KG1 (cell line): Measurements from ENCODE around the gene EFCAB8.
"Not testable (repeated sequence)": the region's sequence is repeated elsewhere in the genome, so short reads cannot be mapped to it uniquely, and the experiment has no call there.

ENCODE experiments used
- DNase-seq: peaks from one replicate; lab custom pipeline; 2025; lab: John Stamatoyannopoulos, UW

Gene EFCAB8

GRCh38 chr20:32957459-32957858 is 98.7 kb downstream of the EFCAB8 start:
- DNase-seq = no peak

GRCh38 chr20:32958574-32958973 is 99.9 kb downstream of the EFCAB8 start:
- DNase-seq = no peak

GRCh38 chr20:32959351-32960221 is 100.9 kb downstream of the EFCAB8 start:
- no peak for DNase-seq

- DNase-seq = no peak
Measured at GRCh38 chr20:32960222-32960518, 101.4 kb downstream of the EFCAB8 start.

- no peak for DNase-seq
Measured at GRCh38 chr20:32960849-32961731, 102.4 kb downstream of the EFCAB8 start.

GRCh38 chr20:32962053-32962452 is 103.3 kb downstream of the EFCAB8 start:
- DNase-seq = no peak

GRCh38 chr20:32962646-32963045 is 103.9 kb downstream of the EFCAB8 start:
- not testable (repeated sequence) for DNase-seq

GRCh38 chr20:32963176-32963575 is 104.5 kb downstream of the EFCAB8 start:
- no peak for DNase-seq

GRCh38 chr20:32964575-32964974 is 105.9 kb downstream of the EFCAB8 start:
- no peak for DNase-seq

GRCh38 chr20:32965115-32965514 is 106.4 kb downstream of the EFCAB8 start:
- no peak for DNase-seq

GRCh38 chr20:32965581-32966373 is 107.1 kb downstream of the EFCAB8 start:
- no peak for DNase-seq

- no peak for DNase-seq
Measured at GRCh38 chr20:32966382-32966781, 107.7 kb downstream of the EFCAB8 start.

GRCh38 chr20:32966881-32967781 is 108.4 kb downstream of the EFCAB8 start:
- DNase-seq = no peak

- DNase-seq = no peak
Measured at GRCh38 chr20:32967961-32968457, 109.3 kb downstream of the EFCAB8 start.

GRCh38 chr20:32968478-32969241 is 109.9 kb downstream of the EFCAB8 start:
- DNase-seq = no peak

- DNase-seq = no peak
Measured at GRCh38 chr20:32969356-32970114, 110.8 kb downstream of the EFCAB8 start.

- no peak for DNase-seq
Measured at GRCh38 chr20:32970115-32970972, 111.6 kb downstream of the EFCAB8 start.

GRCh38 chr20:32970973-32971300 is 112.2 kb downstream of the EFCAB8 start:
- DNase-seq = no peak

GRCh38 chr20:32971703-32972161 is 113.0 kb downstream of the EFCAB8 start:
- DNase-seq = no peak
